Skeletal muscle cell (primary cell): Measurements from ENCODE around the gene TBP.
A peak's percentile ranks its signal among the peaks of the same experiment; 100 is the strongest.
"Not testable (repeated sequence)": the region's sequence is repeated elsewhere in the genome, so short reads cannot be mapped to it uniquely, and the experiment has no call there.

Source experiments
- DNase-seq: peaks from one replicate; pipeline ENCODE4 v3.0.0-alpha.2; 2010; ENCODE audit warnings: low read depth
- H3K4me3 ChIP-seq: 2 replicates; pipeline ENCODE4 v1.5.1; 2011; ENCODE audit warnings: low read depth, mild to moderate bottlenecking, control low read depth, low read length, moderate library complexity

Gene TBP

GRCh38 chr6:170554013-170554795 lies at the start of gene TBP:
Gene TBP (plus strand): TSS chr6:170554369. CDS start chr6:170557030, 2,661 bp downstream.
- peak within 1 kb of the TSS; percentile 98 for H3K4me3 ChIP-seq
- peak; percentile 97 for DNase-seq

- no peak for DNase-seq
- H3K4me3 ChIP-seq, result no peak overlapping the region
These were observed 49.7 kb upstream of the TBP start for GRCh38 chr6:170504479-170504878.

GRCh38 chr6:170505306-170505705 lies 48.9 kb upstream of the TBP start:
- no peak for DNase-seq
- no peak overlapping the region for H3K4me3 ChIP-seq

- no peak for DNase-seq
- no peak overlapping the region for H3K4me3 ChIP-seq
These were observed 47.7 kb upstream of the TBP start for GRCh38 chr6:170506446-170506845.

- DNase-seq, H3K4me3 ChIP-seq: not testable (repeated sequence)
These were observed 46.4 kb upstream of the TBP start for GRCh38 chr6:170507728-170508127.

GRCh38 chr6:170508275-170508674 lies 45.9 kb upstream of the TBP start:
- DNase-seq, H3K4me3 ChIP-seq: not testable (repeated sequence)

GRCh38 chr6:170508892-170509722 lies 45.1 kb upstream of the TBP start:
- not testable (repeated sequence) for DNase-seq, H3K4me3 ChIP-seq

- no peak for DNase-seq
- H3K4me3 ChIP-seq, result no peak overlapping the region
These were observed 44.5 kb upstream of the TBP start for GRCh38 chr6:170509723-170510018.

GRCh38 chr6:170510631-170511030 lies 43.5 kb upstream of the TBP start:
- no peak overlapping the region for H3K4me3 ChIP-seq
- no peak for DNase-seq

- DNase-seq, result no peak
These were observed 41.9 kb upstream of the TBP start for GRCh38 chr6:170512249-170512648.

GRCh38 chr6:170514908-170515307 lies 39.3 kb upstream of the TBP start:
- DNase-seq, result no peak
- H3K4me3 ChIP-seq, result no peak overlapping the region

More at GRCh38 chr6:170512249-170512648, 41.9 kb upstream of the TBP start:
- H3K4me3 ChIP-seq, result no peak overlapping the region

- peak; percentile 49 for DNase-seq
- no peak overlapping the region for H3K4me3 ChIP-seq
These were observed 37.2 kb upstream of the TBP start for GRCh38 chr6:170516783-170517616.

GRCh38 chr6:170522565-170523183 lies 31.5 kb upstream of the TBP start:
- H3K4me3 ChIP-seq, result no peak overlapping the region
- DNase-seq, result no peak

GRCh38 chr6:170523256-170524171 lies 30.7 kb upstream of the TBP start:
- no peak overlapping the region for H3K4me3 ChIP-seq
- DNase-seq, result no peak

GRCh38 chr6:170524172-170524502 lies 30.0 kb upstream of the TBP start:
- no peak overlapping the region for H3K4me3 ChIP-seq
- DNase-seq, result no peak

- DNase-seq, result no peak
These were observed 28.4 kb upstream of the TBP start for GRCh38 chr6:170525795-170526194.

GRCh38 chr6:170527995-170528394 lies 26.2 kb upstream of the TBP start:
- not testable (repeated sequence) for DNase-seq, H3K4me3 ChIP-seq

More at GRCh38 chr6:170525795-170526194, 28.4 kb upstream of the TBP start:
- no peak overlapping the region for H3K4me3 ChIP-seq

- H3K4me3 ChIP-seq, result no peak overlapping the region
- DNase-seq, result no peak
These were observed 24.2 kb upstream of the TBP start for GRCh38 chr6:170529839-170530469.
